Measurements from ENCODE around the gene WNT3A.
A peak's percentile ranks its signal among the peaks of the same experiment; 100 is the strongest.

WNT3A gene

GRCh38 chr1:228105996-228106799 is 99.4 kb downstream of the WNT3A start:
- peaks cover 15% of the 10 kb centered on the region for H3K36me3 ChIP-seq (ENCODE audit: control insufficient read depth, insufficient read depth, low read length)
- DNase-seq (ENCODE audit: extremely low read depth, insufficient read length) = no peak
- TF ChIP-seq CTCF (IDR thresholded peaks at IDR 0.05; ENCODE audit: insufficient read depth, low read length, poor library complexity, severe bottlenecking) = no peak
- H3K27me3 ChIP-seq (replicated peaks; ENCODE audit: control insufficient read depth, insufficient read depth, low read length) = no peaks in the 10 kb centered on the region
- H3K4me3 ChIP-seq (replicated peaks; ENCODE audit: low read depth, low read length) = no peak overlapping the region

GRCh38 chr1:228106800-228107054 is 99.9 kb downstream of the WNT3A start:
- H3K36me3 ChIP-seq (ENCODE audit: control insufficient read depth, insufficient read depth, low read length) = peaks cover 15% of the 10 kb centered on the region
- H3K27me3 ChIP-seq (replicated peaks; ENCODE audit: control insufficient read depth, insufficient read depth, low read length) = no peaks in the 10 kb centered on the region
- no peak for DNase-seq (ENCODE audit: extremely low read depth, insufficient read length)
- TF ChIP-seq CTCF (IDR thresholded peaks at IDR 0.05; ENCODE audit: insufficient read depth, low read length, poor library complexity, severe bottlenecking) = no peak
- no peak overlapping the region for H3K4me3 ChIP-seq (replicated peaks; ENCODE audit: low read depth, low read length)

GRCh38 chr1:228107636-228108035 is 100.8 kb downstream of the WNT3A start:
- no peak for DNase-seq (ENCODE audit: extremely low read depth, insufficient read length)
- Histone ChIP-seq H3K36me3 (ENCODE audit: control insufficient read depth, insufficient read depth, low read length) (peaks cover 15% of the 10 kb centered on the region), H3K27me3 (replicated peaks; ENCODE audit: control insufficient read depth, insufficient read depth, low read length) (no peaks in the 10 kb centered on the region), H3K4me3 (replicated peaks; ENCODE audit: low read depth, low read length) (no peak overlapping the region)
- no peak for TF ChIP-seq CTCF (IDR thresholded peaks at IDR 0.05; ENCODE audit: insufficient read depth, low read length, poor library complexity, severe bottlenecking)

GRCh38 chr1:228108055-228108690 is 101.4 kb downstream of the WNT3A start:
- H3K4me3 ChIP-seq (replicated peaks; ENCODE audit: low read depth, low read length) = peak overlapping the region; percentile 99
- TF ChIP-seq CTCF (IDR thresholded peaks at IDR 0.05; ENCODE audit: insufficient read depth, low read length, poor library complexity, severe bottlenecking) = no peak
- DNase-seq (ENCODE audit: extremely low read depth, insufficient read length) = no peak
- no peaks in the 10 kb centered on the region for H3K27me3 ChIP-seq (replicated peaks; ENCODE audit: control insufficient read depth, insufficient read depth, low read length)
- H3K36me3 ChIP-seq (ENCODE audit: control insufficient read depth, insufficient read depth, low read length) = peaks cover 15% of the 10 kb centered on the region

GRCh38 chr1:228108742-228109072 is 101.9 kb downstream of the WNT3A start:
- DNase-seq (ENCODE audit: extremely low read depth, insufficient read length) = no peak
- no peak for TF ChIP-seq CTCF (IDR thresholded peaks at IDR 0.05; ENCODE audit: insufficient read depth, low read length, poor library complexity, severe bottlenecking)
- Histone ChIP-seq H3K27me3 (replicated peaks; ENCODE audit: control insufficient read depth, insufficient read depth, low read length) (no peaks in the 10 kb centered on the region), H3K36me3 (ENCODE audit: control insufficient read depth, insufficient read depth, low read length) (peaks cover 15% of the 10 kb centered on the region), H3K4me3 (replicated peaks; ENCODE audit: low read depth, low read length) (peak overlapping the region; percentile 99)

All from GM06990 (cell line).